Occipital lobe (tissue), 2 donors: ENCODE measurements around the gene TUFM. TPM values are rescaled to one million over a fixed set of nuclear protein-coding genes. Genes with fewer than 3 reads are reported as not detected.
A peak's percentile ranks its signal among the peaks of the same experiment; 100 is the strongest.
"Not testable (repeated sequence)": the region's sequence is repeated elsewhere in the genome, so short reads cannot be mapped to it uniquely, and the experiment has no call there.

ENCODE experiments used
- DNase-seq: peaks from one replicate; lab custom pipeline; 2025; lab: John Stamatoyannopoulos, UW
- total RNA-seq: library from RNA; depleted of rRNA; stranded (reverse); fragments of >200 nt; gene quantifications from one replicate; pipeline ENCODE4 v1.2.3, GENCODE V29; 2014

Gene TUFM
- 56.6 TPM for total RNA-seq

DNA sequence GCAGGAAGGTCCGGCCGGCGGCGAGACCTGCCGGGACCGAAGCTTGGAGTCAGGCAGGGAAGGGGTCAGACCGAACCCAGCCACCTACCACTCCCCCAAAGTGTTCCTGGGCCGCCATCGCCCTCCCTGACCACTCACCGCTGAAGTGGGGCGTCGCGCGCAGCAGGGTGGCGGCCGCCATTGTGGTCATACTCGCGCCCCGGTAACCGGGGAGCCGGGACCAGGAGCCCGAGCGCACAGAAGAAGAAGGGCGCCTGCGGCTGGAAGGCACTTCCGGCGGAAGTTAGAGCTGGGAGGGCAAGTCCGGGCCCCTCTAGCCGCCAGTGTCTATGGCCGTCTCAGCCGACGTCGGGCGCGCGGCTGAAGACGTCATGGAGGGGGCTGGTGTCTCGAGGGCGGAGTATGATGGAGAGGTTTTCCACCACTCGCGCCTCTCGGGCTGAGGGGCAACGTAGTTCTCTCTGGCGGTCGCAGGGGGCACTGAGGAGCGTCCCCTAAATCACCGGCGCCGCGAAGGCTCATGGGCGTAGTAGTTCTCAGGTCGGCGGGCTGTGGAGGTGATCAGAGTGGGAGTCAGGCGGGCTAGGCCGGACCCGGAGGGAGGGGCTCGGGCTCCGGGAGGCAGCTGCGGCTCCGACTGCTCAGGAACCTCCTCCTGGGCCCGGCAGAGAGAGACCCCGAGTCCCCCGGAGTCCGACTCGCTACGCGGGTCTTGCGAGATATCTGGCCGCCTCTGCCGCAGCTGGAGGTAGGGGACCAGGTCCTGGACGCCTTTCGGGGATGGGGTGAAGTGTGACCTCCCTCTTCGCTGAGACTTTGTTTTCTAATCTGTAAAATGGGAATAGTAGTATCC lies at the start of gene TUFM:
Gene TUFM (minus strand): TSS at position 269 of the 853 bp plus-strand sequence. CDS start 79 bp downstream, at position 190.
- DNase-seq = peak; percentile 99

DNA sequence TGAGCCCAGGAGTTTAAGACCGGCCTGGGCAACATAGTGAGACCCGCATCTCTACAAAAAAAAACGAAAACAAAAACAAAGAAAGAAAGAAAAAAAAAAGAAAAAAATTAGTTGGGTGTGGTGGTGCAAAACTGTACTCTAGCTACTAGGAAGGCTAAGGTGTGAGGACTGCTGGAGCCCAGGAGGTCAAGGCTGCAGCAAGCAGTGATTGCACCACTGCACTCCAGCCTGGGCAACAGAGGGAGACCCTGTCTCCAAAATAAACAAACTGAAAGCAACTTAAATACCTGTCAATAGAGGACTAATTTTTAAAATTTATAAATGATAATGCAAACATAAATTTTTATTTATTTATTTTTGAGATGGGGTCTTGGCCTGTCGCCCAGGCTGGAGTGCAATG lies 49.5 kb upstream of the TUFM start:
- DNase-seq = no peak

DNA sequence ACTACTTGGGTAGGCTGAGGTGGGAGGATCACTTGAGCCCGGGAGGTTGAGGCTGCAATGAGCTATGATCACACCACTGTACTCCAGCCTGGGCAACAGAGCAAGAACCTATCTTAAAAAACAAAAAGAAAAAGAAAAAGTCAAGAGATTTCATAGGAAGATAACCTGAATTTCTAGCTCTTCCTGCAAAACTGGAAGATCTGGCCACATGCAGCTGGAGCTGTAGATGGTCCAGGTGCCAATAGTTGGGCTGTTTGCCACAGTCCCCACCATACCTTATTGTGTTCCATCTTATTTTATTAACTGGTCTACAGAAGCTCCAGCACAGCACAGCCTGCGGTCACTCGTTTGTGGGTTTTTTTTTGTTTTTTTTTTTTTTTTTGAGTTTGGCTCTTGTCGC lies 47.1 kb upstream of the TUFM start:
- no peak for DNase-seq

DNA sequence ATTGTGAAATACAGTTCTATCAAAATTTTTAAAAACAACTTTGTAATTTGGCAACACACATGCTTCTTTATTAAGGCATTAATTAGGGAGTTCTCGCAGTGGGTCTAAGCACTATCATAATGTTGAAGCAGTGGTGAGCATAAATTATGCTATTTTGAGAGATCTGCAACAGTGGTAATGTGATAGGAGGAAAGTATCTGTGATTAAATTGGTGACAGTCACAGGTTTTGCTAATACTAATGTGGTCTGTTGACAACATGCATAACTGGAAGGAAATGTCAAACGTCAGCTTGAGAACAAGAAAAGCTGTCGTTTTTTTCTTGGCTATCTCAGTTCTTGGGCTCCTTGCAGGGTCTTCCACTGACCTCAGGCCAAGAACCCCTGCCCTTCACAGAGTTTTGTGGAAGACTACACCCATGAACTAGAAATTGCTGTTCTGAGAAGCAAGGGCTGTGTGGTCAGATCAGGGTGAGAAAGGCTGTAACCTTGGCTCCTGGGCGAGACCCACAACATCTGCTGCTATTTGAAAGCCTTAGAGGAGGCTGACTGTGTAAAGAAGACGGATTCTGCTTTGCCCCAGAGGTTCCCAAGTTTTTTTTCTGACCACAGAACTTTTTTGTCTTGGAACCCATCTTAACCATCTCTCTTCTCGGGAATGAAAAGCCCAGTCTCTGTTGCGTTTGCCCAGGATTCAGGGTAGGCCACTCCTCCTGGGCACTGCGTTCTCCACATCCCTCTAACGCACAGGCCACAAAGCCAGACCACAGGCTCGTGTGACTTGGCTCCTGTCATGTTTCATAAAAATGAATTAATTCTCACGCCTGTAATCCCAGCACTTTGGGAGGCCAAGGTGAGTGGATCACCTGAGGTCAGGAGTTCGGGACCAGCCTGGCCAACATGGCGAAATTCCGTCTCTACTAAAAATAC lies 46.1 kb upstream of the TUFM start:
- DNase-seq = no peak

DNA sequence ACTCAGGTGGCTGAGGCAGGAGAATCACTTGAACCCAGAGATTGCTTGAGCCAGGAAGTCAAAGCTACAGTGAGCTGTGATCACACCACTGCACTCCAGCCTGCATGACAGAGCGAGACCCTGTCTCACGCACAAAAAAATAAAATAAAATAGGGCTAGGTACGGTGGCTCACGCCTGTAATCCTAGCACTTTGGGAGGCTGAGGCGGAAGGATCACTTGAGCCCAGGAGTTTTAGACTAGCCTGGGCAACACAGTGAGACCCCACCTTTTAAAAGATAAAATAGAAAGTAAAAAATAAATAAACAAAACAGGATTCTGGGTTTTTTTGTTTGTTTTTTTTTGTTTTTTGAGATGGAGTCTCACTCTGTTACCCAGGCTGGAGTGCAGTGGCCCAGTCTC lies 44.2 kb upstream of the TUFM start:
- not testable (repeated sequence) for DNase-seq

DNA sequence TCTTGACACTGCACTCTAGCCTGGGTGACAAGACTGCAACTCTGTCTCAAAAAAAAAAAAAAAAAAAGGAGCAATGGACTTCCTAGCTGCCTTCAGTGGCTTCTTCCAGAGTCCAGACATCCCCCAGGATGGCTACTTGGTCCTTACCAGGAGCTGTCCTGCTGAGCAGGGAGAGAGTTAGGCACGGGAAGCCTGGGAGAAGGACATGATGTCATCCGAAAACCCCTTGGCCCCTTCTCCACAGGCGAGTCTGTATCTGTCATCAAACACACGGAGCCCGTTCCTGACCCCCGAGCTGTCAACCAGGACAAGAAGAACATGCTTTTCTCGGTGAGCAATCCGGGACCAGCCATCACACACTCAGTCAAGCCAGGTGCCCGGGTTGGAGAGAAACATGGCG lies 40.8 kb upstream of the TUFM start:
- no peak for DNase-seq

DNA sequence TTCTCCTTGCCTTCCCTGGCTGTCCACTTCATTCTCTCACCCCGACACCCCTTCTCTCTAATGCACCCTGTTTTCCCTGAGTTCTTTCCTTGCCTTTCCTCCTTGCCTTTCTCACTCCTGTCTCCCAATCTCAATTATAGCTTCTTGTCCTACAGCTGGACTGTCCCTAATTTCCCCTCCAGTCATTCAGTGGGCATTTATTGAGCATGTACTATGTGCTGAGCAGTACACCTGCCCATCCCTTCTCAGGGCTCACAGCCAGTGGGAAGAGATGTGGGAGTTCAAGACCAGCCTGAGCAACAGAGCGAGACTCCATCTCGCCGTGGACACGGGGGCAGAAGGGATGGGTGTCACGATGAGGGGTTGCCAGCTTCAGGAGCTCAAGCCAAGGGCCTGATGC lies 37.9 kb upstream of the TUFM start:
- DNase-seq = no peak

DNA sequence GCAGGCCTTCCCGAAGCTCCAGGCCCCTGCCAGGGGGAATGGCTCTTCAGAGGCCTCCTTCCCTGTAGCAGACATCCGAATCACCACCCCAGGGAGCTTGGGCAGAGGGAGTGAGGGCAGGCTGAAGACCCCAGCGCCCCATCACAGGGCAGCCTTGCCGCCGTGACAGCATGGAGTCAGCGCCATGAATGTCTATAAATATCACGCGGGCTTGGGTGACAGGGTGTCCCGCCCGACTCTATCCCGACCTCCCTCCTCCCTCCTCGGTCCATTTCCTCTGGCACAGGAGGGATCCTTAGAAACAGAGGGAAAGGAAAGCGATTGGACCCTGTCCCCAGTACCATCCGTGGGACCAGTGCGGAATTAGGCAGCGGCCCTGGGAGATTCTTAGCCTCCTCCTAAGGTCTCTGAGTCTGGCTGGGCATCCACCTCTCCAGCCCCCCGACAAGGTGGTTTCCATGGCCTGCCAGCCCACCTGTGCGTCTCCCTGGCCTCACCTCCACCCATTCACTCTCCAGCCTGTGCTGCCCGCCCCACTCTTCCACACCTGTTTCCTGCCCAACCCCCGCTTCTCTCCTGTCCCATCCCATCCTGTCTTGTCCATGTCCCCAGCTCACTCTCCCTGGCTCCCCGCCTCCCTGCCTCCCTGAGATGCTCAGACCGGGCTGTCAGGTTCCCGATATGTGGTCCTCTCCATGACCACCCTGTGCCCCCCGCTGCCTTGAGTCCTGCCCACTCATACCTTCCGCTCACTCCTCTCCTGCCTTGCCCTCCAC lies 37.3 kb upstream of the TUFM start:
- no peak for DNase-seq

DNA sequence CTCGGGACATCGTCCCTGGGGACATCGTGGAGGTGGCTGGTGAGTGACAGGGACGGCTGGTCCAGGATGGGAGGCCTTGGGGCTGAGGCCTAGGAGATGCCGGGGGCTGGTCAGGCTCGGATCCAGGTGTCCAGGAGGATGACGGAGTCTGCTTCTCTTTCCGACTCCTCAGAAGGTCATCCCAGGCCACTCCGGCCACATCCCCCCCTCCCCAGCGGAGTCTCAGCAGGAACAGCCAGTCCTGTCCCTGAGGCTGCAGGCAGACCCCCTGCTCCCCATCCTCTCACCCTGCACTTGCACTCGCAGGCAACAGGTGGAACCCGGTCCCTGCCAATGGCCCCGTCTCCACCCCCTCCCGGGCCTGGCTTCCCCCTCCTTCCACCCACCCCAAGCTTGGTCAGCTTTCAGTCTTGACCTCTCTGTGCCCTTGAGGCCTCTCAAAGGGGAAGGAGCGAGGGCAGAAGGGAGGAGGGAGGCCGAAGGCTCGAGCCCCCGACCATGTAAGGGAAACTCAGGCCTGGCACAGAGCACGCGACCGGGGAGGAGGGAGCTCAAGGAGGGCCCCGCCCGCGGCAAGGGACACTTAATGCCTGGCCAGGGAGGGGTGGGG lies 36.5 kb upstream of the TUFM start:
- no peak for DNase-seq

DNA sequence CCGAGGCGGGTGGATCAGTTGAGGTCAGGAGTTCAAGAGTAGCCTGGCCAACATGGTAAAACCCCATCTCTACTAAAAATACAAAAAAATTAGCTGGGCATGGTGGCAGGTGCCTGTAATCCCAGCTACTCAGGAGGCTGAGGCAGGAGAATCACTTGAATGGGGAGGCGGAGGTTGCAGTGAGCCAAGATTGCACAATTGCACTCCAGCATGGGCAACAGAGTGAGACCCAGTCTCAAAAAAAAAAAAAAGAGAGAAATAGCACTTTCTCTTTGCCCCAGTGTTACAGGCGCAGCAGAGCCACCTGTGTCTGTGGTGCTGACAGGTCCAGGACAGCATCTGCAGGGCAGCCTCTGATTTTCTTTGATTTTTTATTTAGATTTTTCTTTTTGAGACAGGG lies 35.4 kb upstream of the TUFM start:
- not testable (repeated sequence) for DNase-seq

DNA sequence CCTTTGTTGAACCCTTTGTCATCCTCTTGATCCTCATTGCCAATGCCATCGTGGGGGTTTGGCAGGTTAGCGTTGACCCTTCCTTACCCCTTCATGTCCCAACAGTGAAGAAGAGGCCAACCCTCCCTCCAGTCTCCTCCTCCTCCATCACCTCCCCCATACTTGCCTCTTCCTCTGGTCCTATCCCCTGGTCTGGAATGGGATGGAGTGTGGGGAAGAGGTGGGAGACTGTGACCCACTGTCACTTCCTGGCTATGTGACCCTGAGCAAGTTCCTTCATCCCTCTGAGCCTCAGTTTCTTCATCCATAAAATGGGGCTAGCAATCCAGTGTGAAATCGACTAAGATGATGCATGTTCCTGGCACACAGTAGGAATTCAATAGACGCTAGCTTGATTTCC lies 34.8 kb upstream of the TUFM start:
- DNase-seq = no peak

DNA sequence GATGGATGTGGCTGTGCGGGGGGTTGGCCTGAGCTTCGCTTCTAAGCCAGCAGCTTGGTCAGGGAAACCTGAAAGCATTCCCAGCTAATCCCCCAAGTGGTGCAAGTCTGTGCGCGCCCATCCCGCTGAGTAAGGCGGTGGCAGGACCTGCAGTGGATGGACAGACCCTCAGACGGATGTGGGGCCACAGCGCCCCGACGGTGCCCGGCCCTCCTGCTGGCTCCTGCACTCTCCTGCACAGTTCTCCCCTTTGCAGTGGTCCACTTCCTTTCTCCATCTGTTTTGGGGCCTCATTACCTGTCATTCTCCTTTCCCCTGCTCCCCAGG lies 34.4 kb upstream of the TUFM start:
- DNase-seq = no peak

DNA sequence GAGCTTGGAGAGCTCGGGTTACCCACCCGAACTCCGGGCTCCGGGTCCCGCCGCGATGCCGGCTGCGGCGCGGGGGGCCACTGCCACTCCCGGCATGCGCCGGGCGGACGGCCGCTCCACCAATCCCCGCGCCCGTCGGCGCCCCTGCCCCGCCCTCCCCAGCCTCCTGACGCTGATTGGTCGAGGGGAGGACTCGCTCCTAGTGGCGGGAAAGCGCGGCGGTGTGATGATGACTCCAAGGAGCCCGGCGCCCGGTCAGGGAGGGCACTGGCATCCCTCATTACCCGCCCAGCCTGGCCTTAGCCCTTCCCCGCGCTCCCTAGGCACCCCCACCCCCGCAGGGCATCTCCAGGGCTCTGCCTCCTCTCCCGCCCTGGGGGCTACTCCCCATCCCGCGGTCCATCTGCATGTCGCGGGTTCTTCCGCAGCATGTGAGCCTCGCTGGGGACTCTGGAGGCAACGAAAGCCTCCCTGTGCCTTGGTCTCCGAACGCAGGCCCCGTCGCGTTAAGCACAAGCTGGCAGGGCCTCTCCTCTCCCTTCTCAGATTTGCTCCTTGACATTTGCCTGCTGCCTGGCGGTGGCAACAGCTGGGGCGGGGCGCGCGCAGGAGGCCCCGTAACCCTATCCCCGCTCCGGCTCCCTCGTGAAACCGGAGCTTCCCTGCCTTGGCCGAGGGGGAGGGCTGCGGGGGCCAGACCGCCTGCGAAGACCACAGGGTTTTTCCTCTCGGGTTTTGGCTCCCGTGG lies 33.9 kb upstream of the TUFM start:
- DNase-seq = peak; percentile 83

DNA sequence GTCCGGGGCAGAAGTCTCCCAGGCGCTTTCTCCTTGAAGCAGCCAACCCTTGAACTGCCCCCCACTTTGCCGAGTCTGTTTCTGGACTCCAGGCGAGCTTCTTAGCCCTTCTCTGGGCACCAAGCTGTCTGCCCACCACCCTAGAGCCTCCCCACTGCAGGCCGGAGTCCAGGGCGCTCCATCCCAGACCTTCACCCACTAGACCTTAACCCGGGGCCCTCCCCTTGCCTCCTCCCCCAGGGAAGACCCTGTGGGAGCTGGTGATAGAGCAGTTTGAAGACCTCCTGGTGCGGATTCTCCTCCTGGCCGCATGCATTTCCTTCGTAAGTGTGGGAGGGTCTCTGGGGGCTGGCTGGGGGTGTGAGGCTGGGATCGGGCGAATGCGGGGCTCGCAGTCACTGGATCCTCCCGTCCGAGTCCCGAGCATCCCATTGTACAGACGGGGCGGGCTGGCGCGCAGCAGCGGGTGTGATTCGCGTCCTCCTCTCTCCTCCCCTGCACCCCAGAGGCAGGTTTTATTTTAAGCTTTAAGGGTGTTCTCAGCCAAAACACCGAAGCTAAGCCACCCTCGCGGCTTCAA lies 33.2 kb upstream of the TUFM start:
- DNase-seq = no peak

DNA sequence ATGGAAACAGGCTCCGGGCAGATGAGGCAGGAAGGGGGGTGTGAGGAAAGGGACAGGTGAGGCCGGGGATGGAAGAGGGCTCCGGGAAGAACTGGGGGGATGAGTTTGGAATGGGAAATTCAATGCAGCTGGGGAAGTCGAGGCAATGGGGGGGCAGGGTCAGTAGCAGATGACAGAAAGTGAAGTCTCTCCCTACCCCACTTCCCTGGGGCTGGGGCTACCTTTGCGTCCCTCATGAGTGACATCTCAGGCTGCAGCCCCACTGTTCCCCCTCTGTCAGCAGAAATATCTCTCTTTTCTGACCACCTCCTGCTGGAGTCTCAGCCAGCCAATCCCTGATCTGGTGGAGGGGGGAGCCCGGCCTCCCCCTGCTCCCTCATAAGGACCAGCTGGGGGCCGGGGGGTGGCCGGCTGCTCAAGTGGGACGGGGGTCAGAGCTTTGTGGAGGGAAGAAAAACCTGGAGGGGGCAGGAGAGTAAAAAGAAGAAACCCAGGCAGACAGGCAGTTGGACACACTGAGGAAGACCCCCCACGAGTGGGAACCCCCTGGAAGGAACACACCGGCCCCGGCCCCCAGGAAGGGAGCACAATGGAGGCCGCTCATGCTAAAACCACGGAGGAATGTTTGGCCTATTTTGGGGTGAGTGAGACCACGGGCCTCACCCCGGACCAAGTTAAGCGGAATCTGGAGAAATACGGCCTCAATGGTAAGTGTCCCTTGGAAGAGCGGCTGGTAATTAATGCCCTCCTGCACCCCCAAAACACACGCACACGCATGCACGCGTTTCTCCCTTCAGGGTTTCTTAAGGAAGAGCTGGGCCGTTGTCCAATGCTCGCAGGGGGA lies 32.2 kb upstream of the TUFM start, which contains the start of gene ATP2A1:
Gene ATP2A1 (plus strand): TSS at position 406 of the 844 bp plus-strand sequence. CDS start 184 bp downstream, at position 590.
- DNase-seq = no peak

DNA sequence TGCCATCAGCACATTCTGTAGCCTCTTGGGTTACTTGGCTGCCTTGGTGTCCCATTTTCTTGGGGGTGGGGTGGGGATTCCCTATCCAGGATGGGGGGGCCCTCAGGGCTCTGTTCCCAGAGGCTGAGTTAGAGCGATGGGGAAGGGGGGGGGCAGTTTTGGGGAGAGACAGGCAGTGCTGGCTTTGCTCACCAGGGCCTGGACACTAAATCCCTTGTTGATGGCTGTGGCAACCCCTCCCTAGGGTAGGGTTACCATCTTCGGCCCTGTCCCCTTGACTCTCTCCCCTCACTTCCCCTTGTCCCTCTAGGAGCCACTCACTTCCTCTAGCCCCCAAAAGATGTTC lies 31.5 kb upstream of the TUFM start:
- DNase-seq = no peak

DNA sequence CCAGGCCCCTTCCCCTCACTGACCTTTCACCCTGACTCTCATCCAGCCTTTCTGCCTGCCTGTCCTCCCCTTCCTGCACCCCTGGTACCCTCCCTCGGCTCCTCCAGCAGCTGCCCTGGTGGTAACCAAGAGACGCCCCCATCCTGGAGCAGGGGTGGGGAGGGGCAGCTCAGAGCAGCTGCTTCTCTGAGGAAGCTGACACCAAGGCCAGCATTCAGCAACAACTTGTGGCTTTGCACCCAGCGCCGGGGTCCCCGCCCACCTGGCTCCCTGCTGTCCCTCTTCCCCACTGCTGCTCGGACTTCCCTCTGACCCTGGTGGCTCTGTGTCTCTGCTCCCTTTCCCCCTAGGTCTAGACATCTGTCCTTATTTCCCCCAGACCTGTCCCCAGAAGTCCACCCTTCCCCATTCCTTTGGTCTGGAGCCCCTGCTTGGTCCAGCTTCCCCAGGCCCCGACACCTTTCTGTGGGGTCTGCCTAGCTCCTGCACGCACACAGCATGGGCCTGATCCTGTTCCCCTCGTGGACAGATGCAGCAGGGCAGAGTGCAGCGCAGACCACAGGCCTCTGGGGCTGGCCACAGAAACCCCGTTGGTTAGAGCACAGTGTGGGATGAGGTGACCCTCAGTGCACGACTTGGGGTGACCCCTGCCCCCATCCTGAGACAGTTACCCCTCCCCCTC lies 31.0 kb upstream of the TUFM start:
- no peak for DNase-seq

DNA sequence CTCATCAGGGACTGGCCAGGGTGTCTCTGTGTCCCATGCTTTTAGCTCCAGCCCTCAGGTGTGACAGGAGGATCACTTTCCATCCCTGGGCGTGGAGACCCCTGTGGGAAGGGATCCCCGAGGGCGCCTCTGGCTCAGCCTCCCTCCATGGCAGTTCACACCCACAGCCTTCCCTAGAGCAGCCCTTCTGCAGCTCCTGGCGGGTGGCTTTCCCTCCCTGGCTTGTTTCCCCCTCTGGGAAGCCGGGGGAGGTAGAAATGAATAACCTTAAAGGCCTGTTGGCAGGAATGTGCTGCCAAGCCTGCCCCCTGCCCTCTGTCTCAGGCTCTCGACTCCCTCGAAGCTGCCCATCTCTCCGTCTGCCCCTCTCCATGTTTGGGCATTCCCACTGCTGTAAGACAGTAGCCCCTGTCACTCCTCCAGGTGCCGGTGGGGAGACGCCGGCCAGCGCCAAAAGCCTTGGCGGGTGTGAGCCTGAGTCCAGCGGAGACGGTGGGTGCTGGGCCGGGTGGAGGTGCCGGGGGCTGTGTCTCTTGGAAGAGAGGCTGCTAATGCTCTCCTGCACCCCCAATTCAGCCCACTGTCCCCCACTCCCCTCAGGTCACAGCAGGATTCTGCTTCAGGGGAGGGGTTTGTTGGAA lies 30.0 kb upstream of the TUFM start:
- no peak for DNase-seq
